Embryonic facial prominence (tissue), 1 donor: ENCODE data around the gene FHIP1A.

Experiments used
- DNase-seq: peaks from one replicate; pipeline ENCODE4 v3.0.0-alpha.2; 2016; ENCODE audit errors: extremely low spot score

FHIP1A gene

DNA sequence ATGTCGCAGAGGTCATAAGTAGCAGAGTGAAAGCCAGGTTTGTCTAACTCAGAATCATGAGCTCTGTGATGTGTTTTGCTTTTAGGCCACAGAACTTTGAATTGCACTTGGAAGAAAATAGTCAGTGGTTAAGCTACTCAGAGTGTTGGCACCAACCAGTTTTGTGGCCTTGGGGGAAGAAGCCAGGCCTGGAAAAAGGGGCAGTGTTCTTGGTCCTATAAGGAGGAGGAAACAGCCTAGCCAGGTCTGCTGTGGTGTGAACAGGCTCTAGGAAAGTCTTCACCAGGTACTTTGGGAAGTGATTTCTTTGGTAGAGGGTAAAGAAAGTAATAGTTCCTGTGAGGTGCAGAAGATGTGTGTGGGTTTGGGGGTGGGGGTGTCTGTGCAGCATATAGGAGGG lies 49.2 kb downstream of the FHIP1A start:
- DNase-seq, result no peak
